ENCODE data around the gene CASKIN2.

CASKIN2 gene

DNA sequence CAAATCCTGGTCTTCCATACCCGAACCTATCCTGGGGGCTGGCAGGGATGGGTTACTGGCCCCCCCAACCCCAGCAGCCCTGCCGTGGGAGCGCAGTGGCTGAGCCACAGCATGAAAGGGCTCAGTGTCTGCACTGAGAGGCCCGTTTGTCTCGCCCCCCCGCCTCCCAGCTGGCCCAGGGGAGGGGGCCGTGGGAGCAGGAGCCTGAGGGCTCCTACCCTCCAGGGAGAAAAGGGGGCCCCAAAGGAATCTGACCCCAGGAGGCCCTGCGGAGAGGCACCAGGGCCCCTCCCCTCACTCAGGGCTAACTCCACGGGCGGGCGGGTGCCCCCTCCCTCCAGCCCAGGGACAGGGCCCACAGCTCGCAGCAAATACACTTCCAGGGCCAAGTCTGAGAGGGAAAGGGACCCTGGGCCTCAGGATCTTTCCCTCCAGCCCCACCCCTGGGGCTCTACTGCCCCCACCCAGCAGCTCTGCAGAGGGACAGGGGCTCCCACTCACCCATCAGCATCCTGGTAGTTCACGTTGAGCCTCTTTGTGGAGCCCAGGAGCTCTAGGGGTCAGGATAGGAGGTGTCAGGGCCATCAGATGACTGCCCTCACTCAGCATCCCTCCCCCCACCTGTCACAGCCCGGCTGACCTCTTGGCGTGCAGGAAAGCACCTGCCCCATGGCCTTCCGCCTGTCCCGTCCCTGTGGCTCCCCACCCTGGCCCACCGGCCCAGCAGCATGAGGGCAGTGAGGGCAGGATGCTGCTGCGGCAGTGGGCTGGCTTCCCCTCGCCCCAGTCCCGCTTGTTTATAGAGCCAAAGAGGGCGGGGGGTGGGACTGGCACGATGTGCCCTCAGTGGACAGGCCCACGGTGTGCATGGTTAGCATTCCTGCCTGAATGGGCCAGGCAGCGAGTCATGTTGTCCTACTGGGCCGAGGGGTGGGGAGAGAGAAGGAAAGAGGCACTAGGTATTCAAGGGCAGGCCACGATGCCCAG lies 7.3 kb downstream of the CASKIN2 start:
- Histone ChIP-seq H3K4me3 (no peak overlapping the region), H3K27ac (peak overlapping the region in 7 of 21 experiments; percentile 6 to 75 (median 42))

GRCh38 chr17:75506888-75507287 lies 8.4 kb downstream of the CASKIN2 start:
- no peak overlapping the region for H3K27ac ChIP-seq
- no peak overlapping the region for H3K4me3 ChIP-seq

- Histone ChIP-seq H3K4me3 (no peak overlapping the region), H3K27ac (no peak overlapping the region)
These were observed 9.2 kb downstream of the CASKIN2 start for GRCh38 chr17:75506134-75506533.

GRCh38 chr17:75505640-75506039 lies 9.7 kb downstream of the CASKIN2 start:
- Histone ChIP-seq H3K27ac (no peak overlapping the region), H3K4me3 (no peak overlapping the region)

GRCh38 chr17:75505152-75505409 lies 10.3 kb downstream of the CASKIN2 start:
- no peak overlapping the region for H3K4me3 ChIP-seq
- no peak overlapping the region for H3K27ac ChIP-seq

DNA sequence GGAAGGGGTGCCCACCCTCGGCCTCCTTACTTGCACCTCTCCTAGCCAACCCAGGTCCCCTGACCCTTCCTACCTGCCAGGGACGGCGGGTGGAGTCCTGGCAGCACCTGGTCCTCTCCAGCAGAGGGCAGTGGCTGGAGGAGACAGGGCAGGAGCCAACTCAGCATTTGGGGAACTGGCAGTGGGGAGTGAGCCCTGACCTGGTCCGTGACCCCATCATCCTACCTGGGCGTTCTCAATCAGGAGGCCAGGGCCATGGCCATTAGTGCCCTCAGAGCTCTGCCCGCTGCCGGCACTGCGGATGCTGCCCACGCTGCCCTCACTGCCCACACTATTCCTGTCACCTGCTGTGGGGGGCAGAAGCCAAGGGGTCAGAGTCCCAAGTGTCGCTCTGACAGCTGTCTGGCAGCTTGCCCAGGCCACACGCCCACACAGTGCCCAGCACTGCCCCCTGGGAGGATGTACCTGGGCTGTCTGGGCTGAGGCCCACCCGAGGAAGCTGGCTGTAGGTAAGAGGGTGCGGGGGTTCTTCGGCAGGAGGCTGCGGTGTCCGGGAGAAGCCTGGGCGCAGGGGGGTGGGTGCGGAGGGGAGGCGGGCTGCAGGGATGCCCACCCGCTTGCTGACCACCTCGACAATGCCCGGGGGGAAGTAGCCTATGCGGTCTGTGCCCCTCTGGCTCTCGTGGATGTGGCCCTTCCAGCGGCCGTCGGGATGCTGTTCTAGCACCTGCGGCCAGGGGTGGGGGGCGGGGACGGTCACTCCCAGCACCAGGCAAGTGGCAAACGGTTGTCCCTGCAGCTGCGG lies 10.8 kb downstream of the CASKIN2 start:
- H3K27ac ChIP-seq: peak overlapping the region in 1 of 21 experiments; percentile 2
- H3K4me3 ChIP-seq: no peak overlapping the region

DNA sequence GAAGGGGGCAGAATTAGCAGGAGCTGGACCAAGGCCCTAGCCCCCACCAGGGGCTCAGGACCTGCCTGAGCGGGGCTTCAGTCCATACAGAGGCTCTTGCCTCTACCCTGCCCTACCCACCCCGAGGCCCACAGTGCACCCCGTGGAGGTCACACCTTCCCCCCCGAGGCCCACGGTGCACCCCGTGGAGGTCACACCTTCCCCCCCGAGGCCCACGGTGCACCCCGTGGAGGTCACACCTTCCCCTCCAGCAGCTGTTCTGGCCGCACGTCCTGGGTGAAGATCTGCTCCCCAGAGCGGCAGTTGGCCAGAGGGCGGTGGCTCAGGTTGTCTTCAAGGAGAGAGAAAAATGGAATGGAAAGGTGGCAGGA lies 11.4 kb downstream of the CASKIN2 start:
- peak overlapping the region in 1 of 21 experiments; percentile 2 for H3K27ac ChIP-seq

GRCh38 chr17:75503337-75503950 lies 11.9 kb downstream of the CASKIN2 start:
- no peak overlapping the region for H3K27ac ChIP-seq

More for the DNA sequence above, 11.4 kb downstream of the CASKIN2 start:
- no peak overlapping the region for H3K4me3 ChIP-seq

DNA sequence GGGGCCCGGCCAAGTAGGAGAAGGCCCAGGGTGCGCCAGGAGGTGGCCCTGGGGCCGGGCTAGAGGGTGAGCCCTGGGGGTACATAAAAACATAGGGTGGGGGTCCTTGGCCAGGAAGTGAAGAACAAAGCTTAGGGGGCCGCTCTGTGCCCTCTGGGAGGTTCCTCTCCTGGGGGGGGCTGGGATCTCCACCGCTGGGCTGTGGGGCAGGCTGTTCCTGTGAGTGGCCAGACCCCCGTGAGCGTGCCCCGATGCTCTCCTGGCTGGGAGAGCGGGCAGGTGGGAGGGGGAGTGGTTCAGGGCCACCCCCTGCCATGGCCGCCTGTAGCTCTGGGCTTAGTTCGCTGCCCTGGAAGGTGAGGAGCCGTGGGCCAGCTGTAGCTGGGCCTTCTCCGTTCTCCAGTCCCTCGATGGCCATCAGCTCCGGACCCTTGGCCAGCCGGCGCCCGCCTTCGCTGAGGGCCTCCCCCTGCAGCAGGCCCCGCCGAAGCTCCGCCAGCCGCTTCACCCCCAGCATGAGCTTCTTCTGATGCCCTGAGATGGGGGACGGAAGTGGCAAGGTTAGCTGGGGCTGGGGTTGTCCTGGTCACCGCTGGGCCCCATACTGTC lies 12.5 kb downstream of the CASKIN2 start:
- no peak overlapping the region for H3K4me3 ChIP-seq
- no peak overlapping the region for H3K27ac ChIP-seq

More at GRCh38 chr17:75503337-75503950, 11.9 kb downstream of the CASKIN2 start:
- no peak overlapping the region for H3K4me3 ChIP-seq

GRCh38 chr17:75502072-75502720 lies 13.1 kb downstream of the CASKIN2 start:
- Histone ChIP-seq H3K27ac (peak overlapping the region in 2 of 21 experiments; percentile 4 to 57), H3K4me3 (no peak overlapping the region)

GRCh38 chr17:75501378-75502071 lies 13.8 kb downstream of the CASKIN2 start:
- Histone ChIP-seq H3K27ac (peak overlapping the region in 2 of 21 experiments; percentile 4 to 57), H3K4me3 (no peak overlapping the region)

DNA sequence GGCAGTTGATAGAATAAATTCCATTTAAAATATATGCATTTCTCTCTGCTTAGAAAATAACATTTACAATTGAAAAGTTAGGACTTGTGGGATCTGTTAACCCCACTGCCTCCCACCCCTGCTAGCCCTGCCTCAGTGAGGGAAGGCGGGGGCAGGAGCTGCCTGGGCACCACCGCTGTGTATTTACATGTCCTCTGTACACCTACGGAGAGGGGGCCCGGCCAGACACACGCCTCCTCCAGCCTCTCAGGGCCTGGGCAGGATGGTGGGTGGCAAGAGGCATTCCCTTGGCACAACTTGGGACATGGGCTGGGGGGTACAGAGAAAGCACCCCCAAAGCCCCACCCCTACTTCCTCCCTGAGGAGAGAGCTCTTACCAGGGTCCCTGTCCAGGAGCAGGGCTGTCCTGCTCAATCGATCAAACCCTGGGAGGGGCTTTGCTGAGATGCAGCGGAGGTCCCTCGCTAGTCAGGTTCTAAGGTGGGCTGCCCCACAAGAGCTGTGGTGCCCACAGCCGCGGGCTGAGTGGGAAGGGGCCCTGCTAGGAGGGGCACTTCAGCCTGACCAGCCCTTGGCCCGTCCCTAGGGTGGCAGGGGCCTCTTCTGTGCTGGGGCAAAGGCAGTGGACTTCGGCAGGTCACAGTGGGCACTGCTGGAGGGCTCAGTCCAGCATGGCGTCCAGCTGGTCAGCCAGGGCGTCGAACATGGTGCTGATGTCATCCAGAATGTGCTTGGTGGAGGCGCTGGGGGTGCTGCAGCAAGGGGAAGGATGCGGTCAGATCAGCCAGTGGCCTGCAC lies 14.7 kb downstream of the CASKIN2 start:
- H3K27ac ChIP-seq: peak overlapping the region in 3 of 21 experiments; percentile 22 to 27 (median 22)
- H3K4me3 ChIP-seq: no peak overlapping the region

- peak overlapping the region in 3 of 21 experiments; percentile 27 to 59 (median 32) for H3K27ac ChIP-seq
- no peak overlapping the region for H3K4me3 ChIP-seq
These were observed 15.9 kb downstream of the CASKIN2 start for GRCh38 chr17:75499313-75500022.

DNA sequence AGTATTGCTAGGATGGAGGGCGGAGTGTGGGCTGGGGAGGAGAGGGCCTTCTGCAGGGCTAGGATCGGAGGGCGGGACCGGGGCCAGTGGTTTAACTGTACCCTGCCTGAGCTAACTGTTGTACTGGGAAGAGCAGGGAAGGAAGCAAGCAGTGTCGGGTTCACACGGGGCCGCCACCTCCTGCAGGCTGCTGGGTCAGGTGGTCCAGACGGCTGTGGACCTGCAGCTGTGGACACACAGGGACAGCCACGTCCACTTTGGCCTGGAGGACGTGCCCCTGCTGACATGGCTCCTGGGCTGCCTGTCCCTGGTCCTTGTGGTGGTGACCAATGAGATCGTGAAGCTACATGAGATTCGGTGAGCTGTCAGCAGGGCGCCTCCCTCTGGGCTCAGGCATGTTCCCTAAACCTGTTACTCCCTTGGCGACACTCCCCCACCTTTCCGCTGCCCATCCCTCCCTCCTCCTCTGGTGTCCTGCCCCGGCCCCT lies 16.6 kb downstream of the CASKIN2 start:
- no peak overlapping the region for H3K4me3 ChIP-seq
- H3K27ac ChIP-seq: peak overlapping the region in 2 of 21 experiments; percentile 32 to 59

GRCh38 chr17:75498039-75498725 lies 17.2 kb downstream of the CASKIN2 start:
- Histone ChIP-seq H3K4me3 (no peak overlapping the region), H3K27ac (peak overlapping the region in 1 of 21 experiments; percentile 9)

DNA sequence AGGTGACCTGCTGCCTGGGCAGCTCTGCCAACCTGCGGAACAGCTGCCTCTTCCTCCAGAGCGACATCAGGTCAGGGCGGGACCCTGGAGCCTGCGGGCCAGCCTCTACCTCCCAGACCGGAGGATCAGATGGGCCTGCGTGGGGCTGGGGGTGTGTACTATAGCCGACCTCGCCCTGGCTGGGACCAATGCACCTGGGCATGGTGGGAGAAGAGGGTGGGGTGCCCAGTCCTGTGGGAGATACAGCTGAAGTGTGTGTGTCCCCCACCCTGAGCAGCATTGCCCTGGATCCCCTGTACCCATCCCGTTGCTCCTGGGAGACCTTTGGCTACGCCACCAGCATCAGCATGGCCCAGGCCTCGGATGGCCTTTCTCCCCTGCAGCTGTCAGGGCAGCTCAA lies 19.3 kb downstream of the CASKIN2 start:
- no peak overlapping the region for H3K27ac ChIP-seq
- H3K4me3 ChIP-seq: no peak overlapping the region
